Smooth muscle cell of the brain vasculature (primary cell): ENCODE measurements around the gene CLEC16A.

ENCODE experiments used
- DNase-seq: peaks from one replicate; pipeline ENCODE4 v3.0.0-alpha.2; 2012; ENCODE audit warnings: low read depth, low spot score

Gene CLEC16A

DNA sequence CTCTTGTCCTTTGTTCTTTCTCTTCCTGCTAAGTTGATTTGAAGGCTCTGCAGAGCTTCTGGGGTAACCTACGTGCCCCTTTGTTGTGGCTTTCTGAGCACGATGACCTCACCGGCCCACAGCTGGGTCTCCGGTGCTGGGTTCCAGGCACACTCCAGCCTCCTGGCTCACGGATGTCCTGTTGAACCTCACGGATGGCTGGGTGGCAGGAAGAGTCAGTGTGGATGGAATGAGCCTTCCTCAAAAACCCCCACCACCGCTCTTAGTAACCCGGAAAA is 195.7 kb downstream of the CLEC16A start:
- no peak for DNase-seq

DNA sequence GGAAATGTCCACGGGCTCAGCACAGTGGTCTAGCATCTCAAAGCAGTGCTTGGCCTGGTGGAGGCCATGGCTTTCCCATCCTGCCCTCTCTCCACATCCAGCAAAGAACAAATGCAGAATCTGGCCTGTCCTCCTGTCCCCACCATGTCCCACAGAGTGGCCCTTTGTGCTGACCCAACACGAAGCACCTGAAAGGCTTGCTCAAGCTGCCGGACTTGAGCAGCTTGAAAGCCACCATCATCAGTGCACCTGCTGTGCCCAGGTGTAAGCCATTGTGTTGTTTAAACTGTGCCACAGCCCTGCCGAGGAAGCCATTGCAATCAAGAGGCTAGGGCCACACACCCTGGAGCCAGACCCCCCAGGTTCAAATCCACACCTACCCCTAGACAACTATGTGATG is 196.1 kb downstream of the CLEC16A start:
- no peak for DNase-seq

DNA sequence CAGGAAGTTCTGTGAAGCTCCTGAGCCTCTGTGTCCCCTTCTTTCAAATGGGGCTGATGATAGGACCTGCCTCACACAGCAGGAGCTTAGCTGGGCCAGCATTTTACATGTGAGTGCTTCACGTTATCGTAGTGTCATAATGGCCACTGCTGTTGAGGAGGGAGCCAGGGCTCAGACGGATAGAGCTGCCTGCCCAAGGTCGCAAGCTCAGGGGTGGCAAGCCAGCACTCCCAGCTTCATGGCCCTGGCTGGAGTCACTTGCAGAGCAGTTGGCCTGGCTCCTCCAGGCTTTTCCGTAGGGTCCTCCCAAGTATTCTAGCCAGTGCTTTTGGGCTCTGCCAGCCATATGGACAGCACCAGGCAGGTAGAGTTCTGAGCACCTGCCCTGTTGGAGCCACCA is 196.5 kb downstream of the CLEC16A start:
- no peak for DNase-seq

DNA sequence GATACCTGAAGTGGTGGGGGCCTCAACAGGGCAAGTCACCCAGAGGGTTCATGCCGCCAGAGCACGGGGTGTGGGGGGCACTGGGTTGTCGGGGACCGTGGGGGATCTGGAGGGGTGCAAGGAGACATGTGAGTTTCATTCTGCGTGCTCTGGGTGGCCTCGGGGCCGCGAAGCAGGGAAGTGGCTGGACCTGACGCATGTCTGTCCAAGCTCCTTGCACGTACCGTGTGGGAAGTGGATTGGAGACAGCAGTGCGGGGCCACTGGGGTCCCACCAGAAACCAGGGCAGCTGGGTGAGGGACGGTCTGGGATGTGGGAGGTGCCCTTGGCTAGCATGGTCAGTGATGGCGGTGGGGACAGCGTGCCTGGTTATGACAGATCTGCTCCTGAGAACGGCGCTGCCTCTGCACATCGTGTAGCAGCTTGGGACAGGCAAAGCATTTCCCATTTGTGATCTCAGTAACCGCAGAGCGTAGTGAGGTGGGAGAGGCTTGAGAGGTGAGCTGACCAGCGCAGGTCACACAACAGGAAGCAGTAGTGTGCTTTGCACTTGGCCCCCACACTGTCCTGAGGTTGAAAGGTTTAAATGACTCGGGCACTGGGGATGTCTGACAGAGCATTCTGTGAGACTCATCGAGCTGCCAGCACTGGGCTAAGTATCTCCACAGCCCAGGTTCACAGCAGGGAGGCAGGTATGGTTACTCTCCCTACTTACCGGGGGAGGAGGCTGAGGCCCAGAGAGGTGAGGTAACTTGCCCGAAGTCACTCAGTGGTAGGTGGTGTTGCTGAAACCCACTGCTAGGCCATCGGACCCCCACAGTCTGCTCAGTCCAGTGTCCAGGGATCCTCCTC is 197.3 kb downstream of the CLEC16A start:
- DNase-seq: no peak

GRCh38 chr16:11142261-11142630 is 197.9 kb downstream of the CLEC16A start:
- no peak for DNase-seq

GRCh38 chr16:11142951-11143350 is 198.6 kb downstream of the CLEC16A start:
- DNase-seq: no peak

DNA sequence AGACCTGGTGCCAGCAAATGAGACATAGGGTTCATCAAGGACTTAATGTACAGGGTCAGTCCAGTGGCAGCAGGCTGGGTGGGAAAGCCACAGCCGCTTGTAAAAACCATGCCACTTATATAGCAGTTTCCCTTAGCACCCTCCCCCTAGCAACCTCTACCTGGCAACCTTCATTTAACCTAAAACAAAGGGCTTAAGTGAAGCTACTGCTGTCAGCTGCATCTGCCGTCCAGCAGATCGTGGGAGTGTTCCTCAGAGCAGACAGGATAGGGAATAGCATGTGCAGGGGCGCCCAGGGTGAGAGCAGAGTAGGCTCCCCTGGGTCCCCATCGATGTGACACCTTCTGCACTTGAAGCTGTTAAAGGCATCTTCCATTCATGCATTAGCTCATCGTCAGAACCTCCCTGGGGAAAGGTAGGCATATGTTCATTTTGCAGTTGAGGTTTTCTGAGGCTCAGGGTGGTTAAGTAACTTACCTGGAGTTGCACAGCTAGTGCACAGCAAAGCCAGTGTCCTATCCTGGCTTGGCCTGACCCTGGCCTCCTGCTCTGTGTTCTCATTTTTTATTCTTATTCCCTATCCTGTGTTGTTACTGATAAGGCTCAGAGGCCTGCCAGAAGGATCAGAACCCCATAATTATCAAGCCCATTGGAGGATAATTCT is 199.1 kb downstream of the CLEC16A start:
- DNase-seq: no peak

DNA sequence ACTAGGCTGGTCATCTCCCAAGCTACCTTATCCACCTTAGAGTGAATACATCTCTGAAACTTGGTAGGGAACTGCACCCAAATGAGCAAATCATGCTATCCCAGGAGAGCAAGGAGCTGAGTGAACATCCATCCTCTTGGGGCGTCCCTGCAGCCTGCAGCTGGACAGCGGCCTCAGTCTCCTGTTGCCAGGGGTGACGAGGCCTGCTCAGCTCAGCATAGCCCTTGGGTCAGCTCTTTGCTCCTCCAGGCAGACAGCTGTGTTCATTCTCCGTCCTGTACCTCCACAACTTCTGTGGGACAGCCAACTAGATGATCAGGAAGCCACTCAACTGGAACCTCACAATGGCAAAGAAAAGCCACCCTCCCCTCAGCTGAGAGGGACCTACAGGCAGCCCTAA is 199.8 kb downstream of the CLEC16A start:
- DNase-seq: no peak

GRCh38 chr16:11145173-11145818 is 200.9 kb downstream of the CLEC16A start:
- no peak for DNase-seq

DNA sequence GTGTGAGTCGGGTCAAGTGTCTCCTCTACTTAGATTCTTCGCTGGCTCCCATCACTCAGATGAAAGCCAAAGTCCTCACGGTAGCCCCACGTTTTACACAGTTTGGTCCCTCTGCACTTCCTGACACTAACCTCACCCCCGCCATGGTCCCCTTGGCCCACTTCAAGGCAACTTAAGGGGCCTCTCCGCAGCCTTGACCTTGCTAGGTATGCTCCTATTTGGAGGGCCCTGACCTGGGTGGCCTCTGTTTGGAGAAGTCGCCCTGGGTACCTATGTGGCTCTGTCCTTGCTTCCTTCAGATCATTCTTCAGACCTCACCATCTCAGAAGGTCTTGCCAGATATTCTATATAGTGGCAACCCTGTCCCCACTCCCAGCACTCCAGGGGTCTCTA is 201.5 kb downstream of the CLEC16A start:
- DNase-seq: no peak

- DNase-seq: no peak
These were observed 202.8 kb downstream of the CLEC16A start for GRCh38 chr16:11147033-11147753.

DNA sequence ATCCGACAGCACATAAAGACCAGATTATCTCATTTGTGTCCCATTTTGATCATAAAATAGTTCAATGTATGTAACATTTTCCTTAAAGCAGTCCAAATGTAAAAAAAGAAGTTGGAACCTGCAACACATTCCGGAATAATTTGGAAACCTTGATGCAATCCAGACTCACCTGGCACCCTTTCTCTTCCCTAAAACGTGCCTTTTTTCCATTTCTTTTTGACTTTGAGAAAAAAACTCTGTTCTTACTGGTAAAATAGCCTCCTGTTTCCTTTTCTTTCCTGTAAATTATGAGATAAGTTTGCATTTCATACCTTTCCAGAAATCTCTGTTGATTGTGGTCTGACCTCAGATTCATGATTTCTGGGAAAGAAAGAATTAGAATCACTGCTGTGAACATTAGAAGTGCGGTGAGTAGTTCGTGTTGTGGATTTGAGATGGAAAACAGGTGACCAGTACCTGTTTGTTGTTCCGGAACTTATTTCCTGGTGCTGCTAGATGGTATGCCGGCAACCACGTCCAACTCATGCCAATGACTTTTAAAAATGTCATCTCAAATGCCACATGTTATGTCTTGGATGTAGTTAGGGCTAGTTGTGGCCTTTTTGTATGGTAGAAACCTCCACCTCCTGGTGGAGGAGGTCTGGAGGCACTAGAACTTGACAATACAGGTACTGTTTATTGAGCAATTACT is 203.5 kb downstream of the CLEC16A start:
- DNase-seq: no peak

DNA sequence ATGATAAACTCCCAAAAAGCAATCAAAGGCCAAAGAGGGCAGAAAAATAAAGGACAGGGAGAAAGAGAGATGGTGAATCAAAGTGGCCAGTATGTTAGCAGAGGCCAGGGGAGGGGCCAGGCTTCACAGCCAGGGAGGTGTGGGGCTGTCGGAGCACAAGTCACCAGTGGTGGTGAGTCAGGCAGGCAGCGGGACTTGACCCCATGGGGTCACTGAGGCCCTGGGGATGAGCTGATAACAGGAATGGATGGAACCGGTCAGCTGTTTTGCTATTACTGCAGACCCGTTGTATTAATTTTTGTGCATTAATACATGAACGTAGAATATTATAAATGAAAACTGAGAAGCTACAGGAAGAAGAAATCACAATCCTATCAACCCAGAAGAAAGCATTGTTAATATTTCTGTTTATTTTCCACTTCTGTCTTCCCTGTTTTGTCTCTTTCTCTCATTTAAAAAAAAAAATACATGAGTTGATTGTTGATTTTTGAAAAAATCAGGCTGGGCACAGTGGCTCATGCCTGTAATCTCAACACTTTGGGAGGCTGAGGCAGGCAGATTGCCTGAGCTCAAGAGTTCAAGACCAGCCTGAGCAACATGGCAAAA is 204.8 kb downstream of the CLEC16A start:
- DNase-seq: no peak

DNA sequence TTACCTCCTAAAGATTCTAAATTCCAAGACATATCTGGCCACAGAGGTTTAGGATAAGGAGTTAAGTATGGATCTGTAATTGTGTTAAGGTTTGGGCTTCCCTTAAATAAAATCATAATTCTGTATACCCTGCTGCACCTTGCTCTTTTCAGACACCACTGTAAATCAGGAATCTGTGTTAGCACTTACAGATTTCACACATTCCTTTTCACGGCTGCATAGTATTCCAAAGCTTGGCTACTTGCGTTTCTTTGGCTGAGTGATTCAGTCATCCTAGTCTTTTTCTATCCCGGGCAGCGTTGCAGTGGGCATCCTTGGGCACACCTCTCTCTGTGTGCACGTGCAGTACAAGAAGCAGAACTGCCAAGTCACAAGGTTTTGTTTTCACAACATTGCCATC is 205.8 kb downstream of the CLEC16A start:
- no peak for DNase-seq

DNA sequence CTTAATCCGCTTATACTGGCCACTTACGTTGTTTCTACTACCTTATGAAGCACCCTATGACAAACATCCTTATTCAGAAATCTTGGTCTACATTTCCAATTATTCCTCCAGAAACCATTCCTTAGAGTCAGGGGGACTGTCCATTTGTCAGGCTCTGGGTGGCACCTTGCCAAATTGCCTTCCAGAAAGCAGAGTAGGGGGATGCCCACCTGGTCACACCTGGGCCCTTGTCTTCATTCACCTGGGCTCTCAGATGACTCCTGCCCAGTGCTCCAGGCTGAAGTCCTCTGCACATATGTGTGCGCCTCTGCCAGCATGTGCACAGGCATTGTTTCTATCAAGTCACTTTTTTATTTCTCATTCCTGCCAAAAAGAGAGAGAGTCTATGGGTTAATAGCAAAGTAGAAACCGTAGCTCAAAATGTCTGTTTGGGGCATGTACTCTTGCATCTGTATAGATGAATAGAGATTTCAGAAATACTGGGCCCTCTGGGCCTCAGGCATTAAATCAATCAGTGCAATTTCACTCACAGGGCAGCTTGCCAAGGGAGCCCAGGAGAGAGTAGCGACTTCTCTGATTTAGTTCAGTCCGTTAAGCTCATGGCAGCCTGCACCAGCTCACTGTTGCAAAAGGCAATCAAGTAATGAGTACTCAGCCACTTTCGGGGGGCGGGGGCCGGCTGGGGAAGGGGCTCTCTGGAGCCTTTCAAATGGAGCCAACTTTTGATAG is 207.0 kb downstream of the CLEC16A start:
- DNase-seq: no peak

- no peak for DNase-seq
These were observed 207.7 kb downstream of the CLEC16A start for GRCh38 chr16:11151885-11152629.

GRCh38 chr16:11152677-11153331 is 208.4 kb downstream of the CLEC16A start:
- no peak for DNase-seq

- no peak for DNase-seq
These were observed 211.0 kb downstream of the CLEC16A start for GRCh38 chr16:11155284-11155806.

GRCh38 chr16:11156401-11156800 is 212.0 kb downstream of the CLEC16A start:
- DNase-seq: no peak
